HG03103 (cell line): ENCODE measurements around the gene RBMS3.

Source experiments
- ATAC-seq: cut with Tn5 transposase; IDR thresholded peaks from one replicate; pipeline ENCODE4 v1.9.1; 2021; ENCODE audit warnings: low read depth; ENCODE audit not compliant: unreplicated experiment

The RBMS3 gene

GRCh38 chr3:29822071-29822470, 541.2 kb downstream of the RBMS3 start:
- ATAC-seq, result no peak

GRCh38 chr3:29823233-29823632, 542.4 kb downstream of the RBMS3 start:
- ATAC-seq, result no peak

- no peak for ATAC-seq
Observed at GRCh38 chr3:29826712-29827111, 545.8 kb downstream of the RBMS3 start.

GRCh38 chr3:29827756-29828155, 546.9 kb downstream of the RBMS3 start:
- no peak for ATAC-seq

- ATAC-seq, result no peak
Observed at GRCh38 chr3:29829340-29829739, 548.5 kb downstream of the RBMS3 start.

GRCh38 chr3:29850641-29851040, 569.8 kb downstream of the RBMS3 start:
- no peak for ATAC-seq

- ATAC-seq, result no peak
Observed at GRCh38 chr3:29852767-29853166, 571.9 kb downstream of the RBMS3 start.

GRCh38 chr3:29853841-29854397, 573.0 kb downstream of the RBMS3 start:
- ATAC-seq, result no peak

GRCh38 chr3:29854821-29855220, 574.0 kb downstream of the RBMS3 start:
- ATAC-seq, result no peak

- no peak for ATAC-seq
Observed at GRCh38 chr3:29859726-29860270, 578.9 kb downstream of the RBMS3 start.

GRCh38 chr3:29864809-29865208, 583.9 kb downstream of the RBMS3 start:
- no peak for ATAC-seq

- no peak for ATAC-seq
Observed at GRCh38 chr3:29868543-29869101, 587.8 kb downstream of the RBMS3 start.

- ATAC-seq, result no peak
Observed at GRCh38 chr3:29870136-29870535, 589.3 kb downstream of the RBMS3 start.

GRCh38 chr3:29871087-29871486, 590.2 kb downstream of the RBMS3 start:
- no peak for ATAC-seq

- no peak for ATAC-seq
Observed at GRCh38 chr3:29880809-29881208, 599.9 kb downstream of the RBMS3 start.

GRCh38 chr3:29887451-29887850, 606.6 kb downstream of the RBMS3 start:
- ATAC-seq, result no peak

GRCh38 chr3:29889215-29889614, 608.3 kb downstream of the RBMS3 start:
- no peak for ATAC-seq

- ATAC-seq, result no peak
Observed at GRCh38 chr3:29890801-29891200, 609.9 kb downstream of the RBMS3 start.

GRCh38 chr3:29892976-29893554, 612.2 kb downstream of the RBMS3 start:
- no peak for ATAC-seq

- no peak for ATAC-seq
Observed at GRCh38 chr3:29896856-29897255, 616.0 kb downstream of the RBMS3 start.

GRCh38 chr3:29898171-29898965, 617.5 kb downstream of the RBMS3 start:
- ATAC-seq, result no peak
